Fibroblast of mammary gland (primary cell): ENCODE results near the gene GET4.

Source experiments
- DNase-seq: peaks from one replicate; pipeline ENCODE4 v3.0.0-alpha.2; 2010; ENCODE audit warnings: low read depth
- H3K4me3 ChIP-seq: 2 replicates; pipeline ENCODE4 v1.5.1; 2011; ENCODE audit warnings: low read depth, mild to moderate bottlenecking, low read length, moderate library complexity; ENCODE audit not compliant: control insufficient read depth
- CTCF ChIP-seq: conservative IDR thresholded peaks from 2 replicates; pipeline ENCODE4 v1.5.1; 2011; ENCODE audit warnings: low read depth, low read length, inconsistent platforms; ENCODE audit not compliant: control insufficient read depth, insufficient read depth

GET4 gene

GRCh38 chr7:945556-946255, 69.4 kb downstream of the GET4 start:
- no peak for DNase-seq
- H3K4me3 ChIP-seq: no peak overlapping the region
- TF ChIP-seq CTCF: no peak
